ENCODE data around the gene CASKIN1. TPM values are rescaled to one million over a fixed set of nuclear protein-coding genes. Genes with fewer than 3 reads are reported as not detected.

The CASKIN1 gene
- total RNA-seq, 6 donors from 2014 or later: 0.06 to 1.0 (median 0.15) TPM; not detected in 3

GRCh38 chr16:2150418-2151187 lies 45.8 kb downstream of the CASKIN1 start:
- DNase-seq: peak in 1 of 2 donors; percentile 64
- H3K36me3 ChIP-seq: peaks cover 0 to 21% (median 4%) of the 10 kb centered on the region in 4 donors
- no peaks in the 10 kb centered on the region for H3K27me3 ChIP-seq
- H3K9me3 ChIP-seq: no peaks in the 10 kb centered on the region
- ATAC-seq (ENCODE audit: low FRiP score in 2 of 2): no peak
- H3K27ac ChIP-seq: peak overlapping the region in 2 of 4 donors; percentile 3
- H3K4me3 ChIP-seq: no peak overlapping the region
- WGBS, 2 donors: 70 to 83% methylated on average over 3 to 18 of the region's 18 CpGs
- TF ChIP-seq CTCF (IDR thresholded peaks at IDR 0.05): no peak
- peak in 1 of 4 donors; percentile 13 for TF ChIP-seq POLR2A (IDR thresholded peaks at IDR 0.05)
- no peak for TF ChIP-seq EP300 (IDR thresholded peaks at IDR 0.05)
- no peak for TF ChIP-seq POLR2AphosphoS5 (IDR thresholded peaks at IDR 0.05)
- peaks cover 54 to 77% (median 67%) of the 10 kb centered on the region in 4 donors for H3K4me1 ChIP-seq

- ATAC-seq (ENCODE audit: low FRiP score in 2 of 2) (no peak), DNase-seq (no peak)
- no peak overlapping the region for H3K27ac ChIP-seq
- H3K9me3 ChIP-seq: no peaks in the 10 kb centered on the region
- H3K27me3 ChIP-seq: no peaks in the 10 kb centered on the region
- H3K36me3 ChIP-seq: peaks cover 0 to 21% (median 4%) of the 10 kb centered on the region in 4 donors
- H3K4me1 ChIP-seq: peaks cover 54 to 75% (median 67%) of the 10 kb centered on the region in 4 donors
- H3K4me3 ChIP-seq: no peak overlapping the region
- TF ChIP-seq EP300 (IDR thresholded peaks at IDR 0.05) (no peak), POLR2A (IDR thresholded peaks at IDR 0.05) (no peak), CTCF (IDR thresholded peaks at IDR 0.05) (no peak), POLR2AphosphoS5 (IDR thresholded peaks at IDR 0.05) (no peak)
- 63 to 70% methylated on average over 4 to 18 of the region's 24 CpGs for WGBS, 2 donors
Measured at GRCh38 chr16:2149630-2150417, 46.6 kb downstream of the CASKIN1 start.

- Histone ChIP-seq H3K36me3 (peaks cover 0 to 21% (median 4%) of the 10 kb centered on the region in 4 donors), H3K9me3 (no peaks in the 10 kb centered on the region), H3K27ac (peak overlapping the region in 1 of 4 donors; percentile 13), H3K27me3 (no peaks in the 10 kb centered on the region), H3K4me3 (peak overlapping the region; percentile 30 to 53 (median 48)), H3K4me1 (peaks cover 50 to 67% (median 60%) of the 10 kb centered on the region in 4 donors)
- DNase-seq: peak in 1 of 2 donors; percentile 88
- WGBS, 2 donors: 10 to 16% methylated on average over 9 to 17 of the region's 62 CpGs
- no peak for ATAC-seq (ENCODE audit: low FRiP score in 2 of 2)
- no peak for TF ChIP-seq EP300 (IDR thresholded peaks at IDR 0.05)
- no peak for TF ChIP-seq POLR2AphosphoS5 (IDR thresholded peaks at IDR 0.05)
- no peak for TF ChIP-seq POLR2A (IDR thresholded peaks at IDR 0.05)
- TF ChIP-seq CTCF (IDR thresholded peaks at IDR 0.05): peak in 3 of 6 experiments; percentile 39 to 56 (median 47)
Measured at GRCh38 chr16:2148714-2149629, 47.4 kb downstream of the CASKIN1 start.

- Histone ChIP-seq H3K4me1 (peaks cover 45 to 58% (median 52%) of the 10 kb centered on the region in 4 donors), H3K27ac (peak within 1 kb of the TSS in 3 of 4 donors; percentile 48 to 74 (median 74)), H3K4me3 (peak within 1 kb of the TSS; percentile 30 to 53 (median 48)), H3K27me3 (no peaks in the 10 kb centered on the region), H3K9me3 (no peaks in the 10 kb centered on the region), H3K36me3 (peaks cover 0 to 19% (median 4%) of the 10 kb centered on the region in 4 donors)
- DNase-seq (peak; percentile 91 to 93), ATAC-seq (ENCODE audit: low FRiP score in 2 of 2) (peak; percentile 78 to 87)
- 1% methylated on average over 34 of the region's 55 CpGs; no CpG with 5 or more reads in 1 of the 2 donors for WGBS, 2 donors
- TF ChIP-seq CTCF (IDR thresholded peaks at IDR 0.05) (no peak), EP300 (IDR thresholded peaks at IDR 0.05) (no peak), POLR2A (IDR thresholded peaks at IDR 0.05) (peak in 1 of 4 donors; percentile 12), POLR2AphosphoS5 (IDR thresholded peaks at IDR 0.05) (peak in 1 of 2 donors; percentile 20)
Measured at GRCh38 chr16:2147981-2148671, 48.3 kb downstream of the CASKIN1 start, which contains the start of gene RAB26. TSS of gene RAB26 (plus strand) at chr16:2148625. CDS start at chr16:2148784, 159 bp downstream.
